H9 (cell line): ENCODE measurements around the gene TM9SF3. TPM values are rescaled to one million over a fixed set of nuclear protein-coding genes. Genes with fewer than 3 reads are reported as not detected.

Experiments used
- DNase-seq: peaks from one replicate; pipeline ENCODE4 v3.0.0-alpha.2; 2017
- H2AFZ ChIP-seq: one replicate; pipeline ENCODE4 v1.6.1; 2013; ENCODE audit warnings: mild to moderate bottlenecking, low read length, control low read depth, moderate library complexity
- H2AK5ac ChIP-seq: 2 replicates; pipeline ENCODE4 v1.6.1; 2013; ENCODE audit warnings: low read length, control low read depth, mixed read lengths; ENCODE audit not compliant: insufficient read length
- H2BK120ac ChIP-seq: one replicate; pipeline ENCODE4 v1.6.1; 2013; ENCODE audit warnings: low read depth, mild to moderate bottlenecking, low read length, control low read depth, inconsistent platforms; ENCODE audit not compliant: poor library complexity, severe bottlenecking
- H2BK12ac ChIP-seq: 2 replicates; pipeline ENCODE4 v1.6.1; 2013; ENCODE audit warnings: low read length, control low read depth, mixed read lengths, low read depth; ENCODE audit not compliant: insufficient read length
- H2BK15ac ChIP-seq: 2 replicates; pipeline ENCODE4 v1.6.1; 2013; ENCODE audit warnings: low read depth, low read length, control low read depth
- H2BK20ac ChIP-seq: one replicate; pipeline ENCODE4 v1.6.1; 2013; ENCODE audit warnings: low read depth, mild to moderate bottlenecking, low read length, control low read depth, inconsistent platforms; ENCODE audit not compliant: poor library complexity, severe bottlenecking
- H2BK5ac ChIP-seq: 2 replicates; pipeline ENCODE4 v1.6.1; 2013; ENCODE audit warnings: low read length, control low read depth, mixed read lengths; ENCODE audit not compliant: insufficient read length
- H3K14ac ChIP-seq: 2 replicates; pipeline ENCODE4 v1.6.1; 2013; ENCODE audit warnings: low read length, control low read depth; ENCODE audit not compliant: insufficient read depth
- H3K18ac ChIP-seq: 2 replicates; pipeline ENCODE4 v1.6.1; 2013; ENCODE audit warnings: low read depth, mild to moderate bottlenecking, mixed read lengths, low read length, control low read depth; ENCODE audit not compliant: insufficient read length
- H3K23ac ChIP-seq: 2 replicates; pipeline ENCODE4 v1.6.1; 2013; ENCODE audit warnings: low read length, control low read depth, mixed read lengths, low read depth; ENCODE audit not compliant: insufficient read length
- H3K23me2 ChIP-seq: 2 replicates; pipeline ENCODE4 v1.6.1; 2013; ENCODE audit warnings: low read depth, mild to moderate bottlenecking, mixed read lengths, low read length, control low read depth; ENCODE audit not compliant: insufficient read length, poor library complexity, severe bottlenecking
- H3K27ac ChIP-seq: 2 replicates; pipeline ENCODE4 v1.5.1; 2013; ENCODE audit warnings: low read length, control low read depth, mixed read lengths, low read depth; ENCODE audit not compliant: insufficient read length
- H3K27me3 ChIP-seq: 2 replicates; pipeline ENCODE4 v1.6.1; 2013; ENCODE audit warnings: low read length, control low read depth, inconsistent platforms; ENCODE audit not compliant: insufficient read depth
- H3K4ac ChIP-seq: 2 replicates; pipeline ENCODE4 v1.6.1; 2013; ENCODE audit warnings: low read depth, mild to moderate bottlenecking, control low read depth, inconsistent platforms, low read length, moderate library complexity
- H3K4me1 ChIP-seq: 2 replicates; pipeline ENCODE4 v1.6.1; 2013; ENCODE audit warnings: low read length, control low read depth, inconsistent platforms; ENCODE audit not compliant: insufficient read depth
- H3K4me2 ChIP-seq: 2 replicates; pipeline ENCODE4 v1.6.1; 2013; ENCODE audit warnings: low read length, control low read depth, mixed read lengths; ENCODE audit not compliant: insufficient read length, insufficient read depth
- H3K56ac ChIP-seq: 2 replicates; pipeline ENCODE4 v1.6.1; 2013; ENCODE audit warnings: low read depth, mild to moderate bottlenecking, mixed read lengths, low read length, control low read depth; ENCODE audit not compliant: insufficient read length
- H3K79me1 ChIP-seq: 2 replicates; pipeline ENCODE4 v1.6.1; 2013; ENCODE audit warnings: low read depth, mild to moderate bottlenecking, moderate library complexity, low read length, control low read depth, inconsistent platforms; ENCODE audit not compliant: insufficient read depth, poor library complexity, severe bottlenecking
- H3K79me2 ChIP-seq: 2 replicates; pipeline ENCODE4 v1.6.1; 2013; ENCODE audit warnings: low read length, control low read depth, inconsistent platforms; ENCODE audit not compliant: insufficient read depth
- H3K9ac ChIP-seq: 2 replicates; pipeline ENCODE4 v1.6.1; 2013; ENCODE audit warnings: low read length, control low read depth, mixed read lengths; ENCODE audit not compliant: insufficient read length; ENCODE audit errors: extremely low read depth
- H3K9me3 ChIP-seq: one replicate; pipeline ENCODE4 v1.6.1; 2013; ENCODE audit warnings: low read depth, low read length, inconsistent platforms; ENCODE audit not compliant: control insufficient read depth
- H3T11ph ChIP-seq: one replicate; pipeline ENCODE4 v1.6.1; 2013; ENCODE audit warnings: mild to moderate bottlenecking, low read length, control low read depth, inconsistent platforms
- H4K20me1 ChIP-seq: one replicate; pipeline ENCODE4 v1.6.1; 2013; ENCODE audit not compliant: control insufficient read depth, insufficient read length, insufficient read depth
- H4K5ac ChIP-seq: 2 replicates; pipeline ENCODE4 v1.6.1; 2013; ENCODE audit warnings: low read depth, mild to moderate bottlenecking, mixed read lengths, low read length, control low read depth; ENCODE audit not compliant: insufficient read length
- H4K8ac ChIP-seq: replicated peaks from 2 replicates; pipeline ENCODE4 v1.6.1; 2013; ENCODE audit warnings: low read length, control low read depth, mixed read lengths, low read depth; ENCODE audit not compliant: insufficient read length
- H4K91ac ChIP-seq: 2 replicates; pipeline ENCODE4 v1.6.1; 2013; ENCODE audit warnings: low read depth, mild to moderate bottlenecking, moderate library complexity, mixed read lengths, low read length, control low read depth; ENCODE audit not compliant: insufficient read length
- H3K27ac Mint-ChIP-seq, 3 experiments: 2 replicates in 2 of 3; 3 replicates in 1 of 3; pipeline ENCODE4 v1.8.0; 2020 to 2021; ENCODE audit warnings: mixed read lengths in 3 of 3, mild to moderate bottlenecking in 1 of 3, moderate library complexity in 1 of 3
- H3K27me3 Mint-ChIP-seq: 2 replicates; pipeline ENCODE4 v1.8.0; 2021; ENCODE audit warnings: low read depth, mild to moderate bottlenecking, moderate library complexity, mixed read lengths
- H3K36me3 Mint-ChIP-seq, 3 experiments: 2 replicates in 2 of 3; 3 replicates in 1 of 3; pipeline ENCODE4 v1.8.0; 2020 to 2021; ENCODE audit warnings: low read depth in 3 of 3, mixed read lengths in 3 of 3; ENCODE audit not compliant: insufficient read depth in 1 of 3
- H3K4me1 Mint-ChIP-seq, 2 experiments: 2 replicates each; pipeline ENCODE4 v1.8.0; 2020; ENCODE audit warnings: mixed read lengths in 2 of 2
- H3K4me3 Mint-ChIP-seq, 2 experiments: 2 replicates in 1 of 2; 3 replicates in 1 of 2; pipeline ENCODE4 v1.8.0; 2020 to 2021; ENCODE audit warnings: mild to moderate bottlenecking in 2 of 2, mixed read lengths in 2 of 2, moderate library complexity in 1 of 2
- H3K9me3 Mint-ChIP-seq, 2 experiments: 2 replicates in 1 of 2; 3 replicates in 1 of 2; pipeline ENCODE4 v1.8.0; 2020; ENCODE audit warnings: mild to moderate bottlenecking in 2 of 2, mixed read lengths in 2 of 2, moderate library complexity in 1 of 2
- CTCF ChIP-seq: fragments of 200-600 bp; sonication (generic); conservative IDR thresholded peaks from 3 replicates; pipeline ENCODE4 v1.8.0; 2021; ENCODE audit warnings: antibody characterized with exemption, mild to moderate bottlenecking
- WGBS: extraction: QIAGEN DNeasy Blood & Tissue Kit; methylation state at CpG from one replicate; pipeline ENCODE4 v1.1.7; 2013; ENCODE audit warnings: missing lambda C conversion rate, low lambda C conversion rate, mixed read lengths; ENCODE audit not compliant: insufficient read length; ENCODE audit errors: extremely low coverage; 5-methylcytosine and 5-hydroxymethylcytosine counted together
- total RNA-seq: library from RNA; stranded (reverse); gene quantifications from 2 replicates; pipeline ENCODE4 v1.2.1, GENCODE V29; 2021

The TM9SF3 gene
- total RNA-seq, 1 experiment from 2014 or later: 120 TPM

GRCh38 chr10:96478355-96478754 lies 108.5 kb downstream of the TM9SF3 start:
- H3K79me2 ChIP-seq: no peaks in the 10 kb centered on the region
- no peak overlapping the region for H2BK20ac ChIP-seq
- no CpG with 5 or more reads among the region's 9 CpGs for WGBS
- H3K9ac ChIP-seq: no peak overlapping the region
- no peak for TF ChIP-seq CTCF
- H3K14ac ChIP-seq: no peak overlapping the region
- H4K8ac ChIP-seq: no peak overlapping the region
- Mint-ChIP-seq H3K27me3 (no peaks in the 10 kb centered on the region), H3K27ac (no peak overlapping the region), H3K36me3 (peaks cover 4 to 11% (median 8%) of the 10 kb centered on the region in 3 experiments; a peak in 6 of 7 replicates), H3K9me3 (peaks cover 2 to 12% of the 10 kb centered on the region in 2 experiments; a peak in 3 of 5 replicates), H3K4me1 (peaks cover 15 to 21% of the 10 kb centered on the region in 2 experiments), H3K4me3 (no peak overlapping the region)
- no peak overlapping the region for H3K23ac ChIP-seq
- H4K91ac ChIP-seq: no peak overlapping the region
- no peak overlapping the region for H3K56ac ChIP-seq
- no peak overlapping the region for H3K27ac ChIP-seq
- no peak for DNase-seq
- H3K4me1 ChIP-seq: no peaks in the 10 kb centered on the region
- no peaks in the 10 kb centered on the region for H3K27me3 ChIP-seq
- H3K4ac ChIP-seq: no peak overlapping the region
- no peak overlapping the region for H2BK120ac ChIP-seq
- H3K18ac ChIP-seq: no peak overlapping the region
- H3K79me1 ChIP-seq: no peaks in the 10 kb centered on the region
- H2AK5ac ChIP-seq: no peak overlapping the region
- no peak overlapping the region for H3K4me2 ChIP-seq
- no peak overlapping the region for H2BK5ac ChIP-seq
- H2BK15ac ChIP-seq: no peak overlapping the region
- no peaks in the 10 kb centered on the region for H4K20me1 ChIP-seq
- no peaks in the 10 kb centered on the region for H3K9me3 ChIP-seq
- H2BK12ac ChIP-seq: no peak overlapping the region
- no peak overlapping the region for H2AFZ ChIP-seq
- H4K5ac ChIP-seq: no peak overlapping the region
- no peak overlapping the region for H3T11ph ChIP-seq
- no peaks in the 10 kb centered on the region for H3K23me2 ChIP-seq
